Stimulated activated CD8-positive, alpha-beta memory T cell treated with anti-CD3 and anti-CD28 coated beads, Interleukin-2, amount 100 ng/mL, for 1 hour (primary cell): Measurements from ENCODE around the gene COX20.

Source experiments
- DNase-seq, 2 donors: peaks; one replicate each; pipeline ENCODE4 v3.0.0-alpha.2; 2020; ENCODE audit warnings: low read depth in 2 of 2

COX20 gene

DNA sequence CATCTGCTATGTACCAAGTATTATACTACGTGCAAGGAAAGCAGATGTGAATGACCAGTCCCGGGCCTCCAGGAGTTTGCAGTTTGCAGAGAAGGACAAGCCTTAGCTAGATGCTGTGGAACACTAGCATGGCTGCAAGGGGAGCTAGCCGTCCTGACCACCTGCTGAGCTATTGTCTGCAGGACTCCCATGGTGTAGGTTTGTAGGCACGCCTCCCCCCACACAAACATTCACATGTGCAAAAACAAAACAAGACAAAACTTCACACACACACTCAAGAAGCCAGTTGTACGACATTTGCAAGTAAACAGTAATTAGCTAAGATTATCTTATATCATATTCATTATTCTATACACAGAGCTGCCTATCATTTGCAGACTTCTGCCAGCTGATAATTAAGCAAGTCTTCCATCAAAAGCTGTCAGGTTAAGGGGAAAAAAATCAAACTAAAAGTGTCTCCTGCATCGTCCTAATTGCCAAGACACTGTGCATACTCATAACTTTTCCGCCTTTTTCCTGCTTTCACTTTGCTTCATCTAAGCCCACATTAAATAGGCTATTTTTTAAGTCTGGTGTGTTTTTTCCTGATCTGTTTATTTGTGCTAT lies 39.6 kb downstream of the COX20 start:
- DNase-seq: no peak

- no peak for DNase-seq
Measured at GRCh38 chr1:244876228-244876910, 40.9 kb downstream of the COX20 start.

- no peak for DNase-seq
Measured at GRCh38 chr1:244878681-244879080, 43.2 kb downstream of the COX20 start.

DNA sequence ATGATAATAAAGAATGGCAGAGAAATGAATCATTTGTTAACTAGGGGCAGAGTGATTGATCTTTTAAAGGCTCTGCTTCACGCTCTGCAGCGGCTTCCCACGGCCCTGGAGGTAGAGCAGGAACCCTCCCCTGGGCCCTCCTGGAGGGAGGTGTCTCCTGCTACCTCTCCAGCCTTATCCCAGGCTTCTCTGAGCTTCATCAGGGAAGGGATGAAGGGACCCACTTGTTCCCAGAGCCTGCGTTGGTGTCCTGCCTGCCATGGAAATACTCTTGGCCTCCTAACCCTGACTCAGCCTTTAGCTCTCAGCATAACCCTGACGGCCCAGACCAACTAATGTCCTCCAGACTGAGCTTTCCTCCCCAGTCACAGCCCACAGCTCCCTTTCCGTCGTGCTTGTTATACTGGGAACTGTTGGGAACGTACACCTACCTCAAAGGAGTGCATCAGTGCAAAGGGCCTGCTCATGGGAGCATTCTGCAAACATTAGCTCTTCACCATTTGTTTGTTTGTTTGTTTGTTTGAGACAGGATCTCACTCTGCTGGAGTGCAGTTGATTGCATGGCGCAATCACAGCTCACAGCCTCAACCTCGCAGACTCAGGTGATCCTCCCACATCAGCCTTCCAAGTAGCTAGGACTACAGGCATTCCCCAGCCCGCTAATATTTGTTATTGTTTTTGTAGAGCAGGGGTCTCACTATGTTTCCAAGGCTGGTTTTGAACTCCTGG lies 46.3 kb downstream of the COX20 start:
- DNase-seq: no peak

DNA sequence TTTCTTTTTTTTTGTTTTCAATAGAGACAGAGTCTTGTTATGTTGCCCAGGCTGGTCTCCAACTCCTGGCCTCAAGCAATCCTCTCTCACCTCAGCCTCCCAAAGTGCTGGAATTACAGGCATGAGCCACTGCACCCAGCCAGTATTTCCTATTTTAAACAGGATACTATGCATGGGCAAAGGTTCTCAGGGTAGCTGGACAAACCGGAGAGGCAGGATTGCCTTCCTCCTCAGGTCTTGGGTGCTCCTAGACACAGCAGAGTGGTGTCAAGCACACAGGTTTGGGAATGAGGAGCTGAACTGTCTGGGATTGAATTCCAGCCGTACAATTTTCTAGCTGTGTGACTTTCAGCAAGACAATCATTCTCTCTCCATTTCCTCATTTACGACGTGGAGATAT lies 51.8 kb downstream of the COX20 start:
- DNase-seq: no peak

DNA sequence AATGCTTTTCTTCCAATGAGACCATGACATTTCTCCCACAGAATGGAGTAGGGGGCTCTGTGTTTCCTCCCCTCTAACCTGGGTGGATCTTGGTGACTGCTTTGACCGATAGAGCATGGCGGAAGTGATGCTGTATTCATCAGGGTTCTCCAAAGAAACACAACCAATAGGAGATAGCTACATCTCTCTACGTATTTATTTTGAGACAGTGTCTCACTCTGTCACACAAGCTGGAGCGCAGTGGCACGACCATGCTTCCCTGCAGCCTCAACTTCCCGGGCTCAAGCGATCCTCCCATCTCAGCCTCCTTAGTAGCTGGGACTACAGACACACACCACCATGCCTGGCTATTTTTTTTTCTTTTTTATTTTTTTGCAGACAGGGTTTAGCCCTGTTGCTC lies 58.4 kb downstream of the COX20 start:
- no peak for DNase-seq
